ENCODE results near the gene ITM2B. TPM values are rescaled to one million over a fixed set of nuclear protein-coding genes. Genes with fewer than 3 reads are reported as not detected.

ITM2B gene
- total RNA-seq, 1 donor from 2014 or later, result 358 TPM

- no peak overlapping the region for H3K27ac ChIP-seq (ENCODE audit: low read depth, low read length)
- H3K9me3 Mint-ChIP-seq (ENCODE audit: unreplicated experiment), result no peaks in the 10 kb centered on the region
These were observed 61.6 kb downstream of the ITM2B start for GRCh38 chr13:48294653-48295052.

GRCh38 chr13:48295271-48295670 is 62.3 kb downstream of the ITM2B start:
- H3K79me2 ChIP-seq (ENCODE audit: insufficient read depth, low read length), result no peaks in the 10 kb centered on the region
- H3K36me3 ChIP-seq (ENCODE audit: insufficient read depth, low read length), result no peaks in the 10 kb centered on the region
- no peaks in the 10 kb centered on the region for H3K9me3 ChIP-seq (ENCODE audit: insufficient read depth, low read depth, low read length)
- Mint-ChIP-seq H3K9me3 (ENCODE audit: unreplicated experiment) (no peaks in the 10 kb centered on the region), H3K4me1 (ENCODE audit: low read depth, unreplicated experiment) (peaks cover 2% of the 10 kb centered on the region), H3K4me3 (ENCODE audit: unreplicated experiment) (no peak overlapping the region), H3K27ac (ENCODE audit: unreplicated experiment) (no peak overlapping the region), H3K36me3 (ENCODE audit: low read depth, unreplicated experiment) (no peaks in the 10 kb centered on the region), H3K27me3 (ENCODE audit: low read depth, unreplicated experiment) (no peaks in the 10 kb centered on the region)
- H3K4me2 ChIP-seq (ENCODE audit: low read length), result no peak overlapping the region
- no peaks in the 10 kb centered on the region for H4K20me1 ChIP-seq (ENCODE audit: insufficient read depth, low read length)
- no peak for DNase-seq (ENCODE audit: low read depth)
- TF ChIP-seq CTCF (IDR thresholded peaks at IDR 0.05; ENCODE audit: insufficient read depth, low read depth, low read length) (no peak), EZH2 (IDR thresholded peaks at IDR 0.05; ENCODE audit: insufficient read depth, low read length) (no peak)
- no peak for FAIRE-seq
- no peak overlapping the region for H3K27ac ChIP-seq (ENCODE audit: low read depth, low read length)
- H2AFZ ChIP-seq (ENCODE audit: low read depth, low read length), result no peak overlapping the region
- no peaks in the 10 kb centered on the region for H3K27me3 ChIP-seq (ENCODE audit: insufficient read depth, low read length)
- H3K4me1 ChIP-seq (ENCODE audit: insufficient read depth, low read length), result no peaks in the 10 kb centered on the region
- no peak overlapping the region for H3K4me3 ChIP-seq (ENCODE audit: insufficient read depth, low read depth, low read length)
- H3K9ac ChIP-seq (ENCODE audit: low read length), result no peak overlapping the region

More at GRCh38 chr13:48294653-48295052, 61.6 kb downstream of the ITM2B start:
- no peak overlapping the region for H3K9ac ChIP-seq (ENCODE audit: low read length)
- DNase-seq (ENCODE audit: low read depth), result no peak
- H3K36me3 ChIP-seq (ENCODE audit: insufficient read depth, low read length), result no peaks in the 10 kb centered on the region
- Mint-ChIP-seq H3K27me3 (ENCODE audit: low read depth, unreplicated experiment) (no peaks in the 10 kb centered on the region), H3K27ac (ENCODE audit: unreplicated experiment) (no peak overlapping the region), H3K4me3 (ENCODE audit: unreplicated experiment) (no peak overlapping the region), H3K36me3 (ENCODE audit: low read depth, unreplicated experiment) (no peaks in the 10 kb centered on the region), H3K4me1 (ENCODE audit: low read depth, unreplicated experiment) (peaks cover 2% of the 10 kb centered on the region)
- no peaks in the 10 kb centered on the region for H3K27me3 ChIP-seq (ENCODE audit: insufficient read depth, low read length)
- no peaks in the 10 kb centered on the region for H4K20me1 ChIP-seq (ENCODE audit: insufficient read depth, low read length)
- FAIRE-seq, result no peak
- no peak overlapping the region for H3K4me3 ChIP-seq (ENCODE audit: insufficient read depth, low read depth, low read length)
- H2AFZ ChIP-seq (ENCODE audit: low read depth, low read length), result no peak overlapping the region
- H3K4me1 ChIP-seq (ENCODE audit: insufficient read depth, low read length), result no peaks in the 10 kb centered on the region
- no peak for TF ChIP-seq EZH2 (IDR thresholded peaks at IDR 0.05; ENCODE audit: insufficient read depth, low read length)
- no peak for TF ChIP-seq CTCF (IDR thresholded peaks at IDR 0.05; ENCODE audit: insufficient read depth, low read depth, low read length)
- no peak overlapping the region for H3K4me2 ChIP-seq (ENCODE audit: low read length)
- H3K79me2 ChIP-seq (ENCODE audit: insufficient read depth, low read length), result no peaks in the 10 kb centered on the region
- H3K9me3 ChIP-seq (ENCODE audit: insufficient read depth, low read depth, low read length), result no peaks in the 10 kb centered on the region

- Mint-ChIP-seq H3K27ac (ENCODE audit: unreplicated experiment) (no peak overlapping the region), H3K4me3 (ENCODE audit: unreplicated experiment) (no peak overlapping the region), H3K36me3 (ENCODE audit: low read depth, unreplicated experiment) (no peaks in the 10 kb centered on the region), H3K27me3 (ENCODE audit: low read depth, unreplicated experiment) (peaks cover 2% of the 10 kb centered on the region), H3K9me3 (ENCODE audit: unreplicated experiment) (no peaks in the 10 kb centered on the region), H3K4me1 (ENCODE audit: low read depth, unreplicated experiment) (peaks cover 2% of the 10 kb centered on the region)
- Histone ChIP-seq H3K4me1 (ENCODE audit: insufficient read depth, low read length) (no peaks in the 10 kb centered on the region), H3K4me3 (ENCODE audit: insufficient read depth, low read depth, low read length) (no peak overlapping the region), H2AFZ (ENCODE audit: low read depth, low read length) (no peak overlapping the region), H3K27ac (ENCODE audit: low read depth, low read length) (no peak overlapping the region), H3K79me2 (ENCODE audit: insufficient read depth, low read length) (no peaks in the 10 kb centered on the region), H3K36me3 (ENCODE audit: insufficient read depth, low read length) (no peaks in the 10 kb centered on the region), H3K9ac (ENCODE audit: low read length) (no peak overlapping the region), H3K9me3 (ENCODE audit: insufficient read depth, low read depth, low read length) (no peaks in the 10 kb centered on the region), H3K27me3 (ENCODE audit: insufficient read depth, low read length) (no peaks in the 10 kb centered on the region), H4K20me1 (ENCODE audit: insufficient read depth, low read length) (no peaks in the 10 kb centered on the region), H3K4me2 (ENCODE audit: low read length) (no peak overlapping the region)
- DNase-seq (ENCODE audit: low read depth), result no peak
- FAIRE-seq, result no peak
- TF ChIP-seq EZH2 (IDR thresholded peaks at IDR 0.05; ENCODE audit: insufficient read depth, low read length) (no peak), CTCF (IDR thresholded peaks at IDR 0.05; ENCODE audit: insufficient read depth, low read depth, low read length) (no peak)
These were observed 63.5 kb downstream of the ITM2B start for GRCh38 chr13:48296528-48296927.

Data from astrocyte (in vitro differentiated cells and primary cell).